AG09319 (cell line): ENCODE measurements around the gene CAMK2A.

Experiments
- DNase-seq: peaks from one replicate; pipeline ENCODE4 v3.0.0-alpha.2; 2010; ENCODE audit warnings: low read depth; ENCODE audit errors: extremely low read depth
- CTCF ChIP-seq: IDR thresholded peaks from 2 replicates; pipeline ENCODE4 v1.5.1; 2011; ENCODE audit warnings: low read depth, mild to moderate bottlenecking, inconsistent platforms, low read length, moderate library complexity

Gene CAMK2A

GRCh38 chr5:150230842-150231241 lies 58.7 kb downstream of the CAMK2A start:
- DNase-seq: no peak
- no peak for TF ChIP-seq CTCF

- no peak for DNase-seq
- TF ChIP-seq CTCF: no peak
Measured at GRCh38 chr5:150229571-150229970, 60.0 kb downstream of the CAMK2A start.

- DNase-seq: no peak
- no peak for TF ChIP-seq CTCF
Measured at GRCh38 chr5:150227606-150228273, 61.8 kb downstream of the CAMK2A start.

- DNase-seq: no peak
- no peak for TF ChIP-seq CTCF
Measured at GRCh38 chr5:150227036-150227435, 62.5 kb downstream of the CAMK2A start.

- no peak for TF ChIP-seq CTCF
- DNase-seq: no peak
Measured at GRCh38 chr5:150224483-150225027, 65.0 kb downstream of the CAMK2A start.

- no peak for DNase-seq
- TF ChIP-seq CTCF: no peak
Measured at GRCh38 chr5:150223474-150223873, 66.1 kb downstream of the CAMK2A start.

GRCh38 chr5:150222906-150223305 lies 66.7 kb downstream of the CAMK2A start:
- TF ChIP-seq CTCF: no peak
- no peak for DNase-seq
